H1 (cell line): Measurements from ENCODE around the gene TMEM200C. TPM values are rescaled to one million over a fixed set of nuclear protein-coding genes. Genes with fewer than 3 reads are reported as not detected.

Experiments used
- BCL11A ChIP-seq, 2 experiments: IDR thresholded peaks; one replicate each; pipeline ENCODE4 v1.6.1; 2011; ENCODE audit warnings: low read depth in 2 of 2, low read length in 2 of 2, mild to moderate bottlenecking in 2 of 2
- CHD1 ChIP-seq: IDR thresholded peaks from 2 replicates; pipeline ENCODE4 v1.6.1; 2012; ENCODE audit warnings: low read depth, low read length, improper control_type of control experiment
- EZH2 ChIP-seq: fragments of 200-600 bp; sonication (generic); IDR thresholded peaks from 2 replicates; pipeline ENCODE4 v1.7.1; 2012; ENCODE audit warnings: low read depth, mild to moderate bottlenecking, moderate library complexity, low read length, inconsistent platforms; ENCODE audit not compliant: severe bottlenecking
- HDAC6 ChIP-seq: IDR thresholded peaks from one replicate; pipeline ENCODE4 v1.7.1; 2012; ENCODE audit warnings: low read depth, mild to moderate bottlenecking, inconsistent platforms, low read length, moderate library complexity
- NANOG ChIP-seq: IDR thresholded peaks from 2 replicates; pipeline ENCODE4 v1.6.1; 2011; ENCODE audit warnings: low read length, low read depth, mild to moderate bottlenecking, inconsistent platforms; ENCODE audit not compliant: insufficient read depth, poor library complexity, severe bottlenecking
- NRF1 ChIP-seq: IDR thresholded peaks from 2 replicates; pipeline ENCODE4 v1.6.1; 2011; ENCODE audit warnings: mild to moderate bottlenecking, low read depth, low read length, improper control_type of control experiment
- POLR2A ChIP-seq, 2 experiments: IDR thresholded peaks; 1 replicate in 1 of 2; 2 replicates in 1 of 2; pipeline ENCODE4 v1.6.1; 2011; ENCODE audit warnings: low read depth in 2 of 2, low read length in 2 of 2, mild to moderate bottlenecking in 2 of 2; ENCODE audit errors: control extremely low read depth in 1 of 2
- POU5F1 ChIP-seq: IDR thresholded peaks from 2 replicates; pipeline ENCODE4 v1.6.1; 2011; ENCODE audit warnings: low read depth, mild to moderate bottlenecking, low read length, moderate library complexity
- SIRT6 ChIP-seq: IDR thresholded peaks from one replicate; pipeline ENCODE4 v1.7.1; 2012; ENCODE audit warnings: low read length, inconsistent platforms
- TAF1 ChIP-seq: IDR thresholded peaks from 2 replicates; pipeline ENCODE4 v1.6.1; 2011; ENCODE audit warnings: mild to moderate bottlenecking, low read depth, low read length
- TAF7 ChIP-seq: optimal IDR thresholded peaks from 2 replicates; pipeline ENCODE3; 2011; ENCODE audit warnings: low read depth, mild to moderate bottlenecking, inconsistent platforms, low read length, moderate library complexity, borderline replicate concordance
- TBP ChIP-seq: IDR thresholded peaks from 2 replicates; pipeline ENCODE4 v1.6.1; 2011; ENCODE audit warnings: low read depth, low read length, improper control_type of control experiment
- polyA plus RNA-seq, 7 experiments: library from polyadenylated mRNA; depleted of rRNA in 3 of 7; stranded (reverse) in 5 of 7; unstranded in 2 of 7; fragments of >200 nt in 5 of 7; fragments of 200-250 nt in 2 of 7; gene quantifications; 1 replicate in 5 of 7; 2 replicates in 1 of 7; 4 replicates in 1 of 7; pipeline versions ENCODE4 v1.2.1 to v1.2.3, GENCODE V29; 2011 to 2013; ENCODE audit warnings: missing spikeins in 2 of 7, mixed read lengths in 2 of 7
- total RNA-seq: library from RNA; stranded (reverse); fragmentation: NEBNext Ultra II Directional; extraction: Animal tissue kit (Norgen Biotek cat#: 25700); gene quantifications from 2 replicates; pipeline ENCODE4 v1.2.1, GENCODE V29; 2021
- TF ChIP-seq, protein P1 (sequence below): fragments of 300-600 bp; sonication (generic); IDR thresholded peaks from 2 replicates; pipeline ENCODE4 v1.7.1; 2012; ENCODE audit warnings: low read length, moderate library complexity, mild to moderate bottlenecking, inconsistent platforms; ENCODE audit not compliant: insufficient replicate concordance

The TMEM200C gene
- total and polyA plus RNA-seq, 2 of the 8 experiments (the other 6 are each of a cell fraction or from before 2014, with no cell fraction given): 3.4 to 9.6 TPM

DNA sequence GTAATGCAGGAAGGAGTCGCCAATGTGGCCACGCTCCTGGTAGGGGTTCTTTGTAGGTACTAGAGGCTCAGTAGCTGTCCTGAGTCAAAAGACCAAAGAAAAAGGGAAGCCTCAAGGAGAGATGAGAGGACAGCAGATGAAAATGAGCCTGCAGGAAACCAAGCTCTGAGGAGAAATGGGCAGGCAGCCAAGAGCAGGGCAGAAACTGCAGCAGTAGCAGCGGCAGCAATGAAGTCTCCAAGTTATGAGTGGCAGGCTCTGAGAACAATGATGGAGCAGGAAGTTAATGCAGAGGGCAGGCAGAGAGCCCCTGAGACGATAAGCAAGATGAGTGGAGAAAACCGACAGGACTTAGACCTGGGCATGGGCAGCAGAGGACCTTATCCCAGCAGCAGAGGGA lies 48.2 kb upstream of the TMEM200C start (continued):
- TF ChIP-seq, protein P1, sequence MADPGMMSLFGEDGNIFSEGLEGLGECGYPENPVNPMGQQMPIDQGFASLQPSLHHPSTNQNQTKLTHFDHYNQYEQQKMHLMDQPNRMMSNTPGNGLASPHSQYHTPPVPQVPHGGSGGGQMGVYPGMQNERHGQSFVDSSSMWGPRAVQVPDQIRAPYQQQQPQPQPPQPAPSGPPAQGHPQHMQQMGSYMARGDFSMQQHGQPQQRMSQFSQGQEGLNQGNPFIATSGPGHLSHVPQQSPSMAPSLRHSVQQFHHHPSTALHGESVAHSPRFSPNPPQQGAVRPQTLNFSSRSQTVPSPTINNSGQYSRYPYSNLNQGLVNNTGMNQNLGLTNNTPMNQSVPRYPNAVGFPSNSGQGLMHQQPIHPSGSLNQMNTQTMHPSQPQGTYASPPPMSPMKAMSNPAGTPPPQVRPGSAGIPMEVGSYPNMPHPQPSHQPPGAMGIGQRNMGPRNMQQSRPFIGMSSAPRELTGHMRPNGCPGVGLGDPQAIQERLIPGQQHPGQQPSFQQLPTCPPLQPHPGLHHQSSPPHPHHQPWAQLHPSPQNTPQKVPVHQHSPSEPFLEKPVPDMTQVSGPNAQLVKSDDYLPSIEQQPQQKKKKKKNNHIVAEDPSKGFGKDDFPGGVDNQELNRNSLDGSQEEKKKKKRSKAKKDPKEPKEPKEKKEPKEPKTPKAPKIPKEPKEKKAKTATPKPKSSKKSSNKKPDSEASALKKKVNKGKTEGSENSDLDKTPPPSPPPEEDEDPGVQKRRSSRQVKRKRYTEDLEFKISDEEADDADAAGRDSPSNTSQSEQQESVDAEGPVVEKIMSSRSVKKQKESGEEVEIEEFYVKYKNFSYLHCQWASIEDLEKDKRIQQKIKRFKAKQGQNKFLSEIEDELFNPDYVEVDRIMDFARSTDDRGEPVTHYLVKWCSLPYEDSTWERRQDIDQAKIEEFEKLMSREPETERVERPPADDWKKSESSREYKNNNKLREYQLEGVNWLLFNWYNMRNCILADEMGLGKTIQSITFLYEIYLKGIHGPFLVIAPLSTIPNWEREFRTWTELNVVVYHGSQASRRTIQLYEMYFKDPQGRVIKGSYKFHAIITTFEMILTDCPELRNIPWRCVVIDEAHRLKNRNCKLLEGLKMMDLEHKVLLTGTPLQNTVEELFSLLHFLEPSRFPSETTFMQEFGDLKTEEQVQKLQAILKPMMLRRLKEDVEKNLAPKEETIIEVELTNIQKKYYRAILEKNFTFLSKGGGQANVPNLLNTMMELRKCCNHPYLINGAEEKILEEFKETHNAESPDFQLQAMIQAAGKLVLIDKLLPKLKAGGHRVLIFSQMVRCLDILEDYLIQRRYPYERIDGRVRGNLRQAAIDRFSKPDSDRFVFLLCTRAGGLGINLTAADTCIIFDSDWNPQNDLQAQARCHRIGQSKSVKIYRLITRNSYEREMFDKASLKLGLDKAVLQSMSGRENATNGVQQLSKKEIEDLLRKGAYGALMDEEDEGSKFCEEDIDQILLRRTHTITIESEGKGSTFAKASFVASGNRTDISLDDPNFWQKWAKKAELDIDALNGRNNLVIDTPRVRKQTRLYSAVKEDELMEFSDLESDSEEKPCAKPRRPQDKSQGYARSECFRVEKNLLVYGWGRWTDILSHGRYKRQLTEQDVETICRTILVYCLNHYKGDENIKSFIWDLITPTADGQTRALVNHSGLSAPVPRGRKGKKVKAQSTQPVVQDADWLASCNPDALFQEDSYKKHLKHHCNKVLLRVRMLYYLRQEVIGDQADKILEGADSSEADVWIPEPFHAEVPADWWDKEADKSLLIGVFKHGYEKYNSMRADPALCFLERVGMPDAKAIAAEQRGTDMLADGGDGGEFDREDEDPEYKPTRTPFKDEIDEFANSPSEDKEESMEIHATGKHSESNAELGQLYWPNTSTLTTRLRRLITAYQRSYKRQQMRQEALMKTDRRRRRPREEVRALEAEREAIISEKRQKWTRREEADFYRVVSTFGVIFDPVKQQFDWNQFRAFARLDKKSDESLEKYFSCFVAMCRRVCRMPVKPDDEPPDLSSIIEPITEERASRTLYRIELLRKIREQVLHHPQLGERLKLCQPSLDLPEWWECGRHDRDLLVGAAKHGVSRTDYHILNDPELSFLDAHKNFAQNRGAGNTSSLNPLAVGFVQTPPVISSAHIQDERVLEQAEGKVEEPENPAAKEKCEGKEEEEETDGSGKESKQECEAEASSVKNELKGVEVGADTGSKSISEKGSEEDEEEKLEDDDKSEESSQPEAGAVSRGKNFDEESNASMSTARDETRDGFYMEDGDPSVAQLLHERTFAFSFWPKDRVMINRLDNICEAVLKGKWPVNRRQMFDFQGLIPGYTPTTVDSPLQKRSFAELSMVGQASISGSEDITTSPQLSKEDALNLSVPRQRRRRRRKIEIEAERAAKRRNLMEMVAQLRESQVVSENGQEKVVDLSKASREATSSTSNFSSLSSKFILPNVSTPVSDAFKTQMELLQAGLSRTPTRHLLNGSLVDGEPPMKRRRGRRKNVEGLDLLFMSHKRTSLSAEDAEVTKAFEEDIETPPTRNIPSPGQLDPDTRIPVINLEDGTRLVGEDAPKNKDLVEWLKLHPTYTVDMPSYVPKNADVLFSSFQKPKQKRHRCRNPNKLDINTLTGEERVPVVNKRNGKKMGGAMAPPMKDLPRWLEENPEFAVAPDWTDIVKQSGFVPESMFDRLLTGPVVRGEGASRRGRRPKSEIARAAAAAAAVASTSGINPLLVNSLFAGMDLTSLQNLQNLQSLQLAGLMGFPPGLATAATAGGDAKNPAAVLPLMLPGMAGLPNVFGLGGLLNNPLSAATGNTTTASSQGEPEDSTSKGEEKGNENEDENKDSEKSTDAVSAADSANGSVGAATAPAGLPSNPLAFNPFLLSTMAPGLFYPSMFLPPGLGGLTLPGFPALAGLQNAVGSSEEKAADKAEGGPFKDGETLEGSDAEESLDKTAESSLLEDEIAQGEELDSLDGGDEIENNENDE: no peak
- TF ChIP-seq POLR2A (IDR thresholded peaks at IDR 0.05; ENCODE audit: control extremely low read depth in 1 of 2, low read depth in 2 of 2, low read length in 2 of 2) (no peak), TAF7 (no peak), NANOG (no peak), POU5F1 (no peak), TBP (no peak), BCL11A (IDR thresholded peaks at IDR 0.05; ENCODE audit: low read depth in 2 of 2, low read length in 2 of 2) (no peak), EZH2 (no peak), SIRT6 (no peak), CHD1 (no peak), NRF1 (no peak), HDAC6 (no peak), TAF1 (no peak)
